Smooth muscle cell (in vitro differentiated cells): ENCODE measurements around the gene TIMP2. TPM values are rescaled to one million over a fixed set of nuclear protein-coding genes. Genes with fewer than 3 reads are reported as not detected.

Source experiments
- DNase-seq: peaks from one replicate; lab custom pipeline; 2025; ENCODE audit not compliant: unreplicated experiment; lab: John Stamatoyannopoulos, UW
- H2AFZ ChIP-seq: fragments of 200-600 bp; sonication (generic); 2 replicates; pipeline ENCODE4 v1.6.0; 2016; ENCODE audit warnings: antibody characterized with exemption, low read depth, mild to moderate bottlenecking
- H3F3A ChIP-seq: fragments of 200-600 bp; sonication (generic); 2 replicates; pipeline ENCODE4 v1.6.0; 2017; ENCODE audit warnings: antibody characterized with exemption, low read depth
- H3K27ac ChIP-seq: fragments of 200-600 bp; sonication (generic); 2 replicates; pipeline ENCODE4 v1.5.1; 2016; ENCODE audit warnings: low read depth, mild to moderate bottlenecking
- H3K27me3 ChIP-seq: fragments of 200-600 bp; sonication (generic); 2 replicates; pipeline ENCODE4 v1.6.1; 2016; ENCODE audit warnings: low read depth, mild to moderate bottlenecking
- H3K36me3 ChIP-seq: fragments of 200-600 bp; sonication (generic); 2 replicates; pipeline ENCODE4 v1.5.1; 2016; ENCODE audit warnings: low read depth
- H3K4me1 ChIP-seq: fragments of 200-600 bp; sonication (generic); 2 replicates; pipeline ENCODE4 v1.5.1; 2016; ENCODE audit warnings: low read depth
- H3K4me2 ChIP-seq: fragments of 200-600 bp; sonication (generic); 2 replicates; pipeline ENCODE4 v1.6.0; 2016; ENCODE audit warnings: mild to moderate bottlenecking
- H3K4me3 ChIP-seq: fragments of 200-600 bp; sonication (generic); 2 replicates; pipeline ENCODE4 v1.5.1; 2016; ENCODE audit warnings: mild to moderate bottlenecking
- H3K79me2 ChIP-seq: fragments of 200-600 bp; sonication (generic); 2 replicates; pipeline ENCODE4 v1.6.0; 2016; ENCODE audit warnings: low read depth, mild to moderate bottlenecking
- H3K9ac ChIP-seq: fragments of 200-600 bp; sonication (generic); 2 replicates; pipeline ENCODE4 v1.6.0; 2016; ENCODE audit warnings: low read depth
- H3K9me3 ChIP-seq: fragments of 200-600 bp; sonication (generic); replicated peaks from 2 replicates; pipeline ENCODE4 v1.5.1; 2016; ENCODE audit warnings: low read depth
- H4K20me1 ChIP-seq: fragments of 200-600 bp; sonication (generic); 2 replicates; pipeline ENCODE4 v1.6.0; 2016; ENCODE audit warnings: low read depth
- CTCF ChIP-seq: fragments of 200-600 bp; sonication (generic); IDR thresholded peaks from 2 replicates; pipeline ENCODE4 v1.5.1; 2017; ENCODE audit warnings: borderline replicate concordance, mild to moderate bottlenecking, antibody characterized with exemption; ENCODE audit not compliant: insufficient read depth, poor library complexity, severe bottlenecking
- WGBS: methylation state at CpG from one replicate; pipeline ENCODE4 v1.1.7; 2016; ENCODE audit warnings: low lambda C conversion rate; 5-methylcytosine and 5-hydroxymethylcytosine counted together
- polyA plus RNA-seq: library from polyadenylated mRNA; unstranded; fragments of >200 nt; fragmentation: Nextera tagmentation; extraction: Ambion mirVana; gene quantifications from 2 replicates; pipeline ENCODE4 v1.2.1, GENCODE V29; 2016
- total RNA-seq: library from RNA; depleted of rRNA; stranded (reverse); fragments of >200 nt; gene quantifications from 2 replicates; pipeline ENCODE4 v1.2.3, GENCODE V29; 2014

Gene TIMP2
- total and polyA plus RNA-seq, 2 experiments from 2014 or later: 37.8 to 111 TPM

- no peaks in the 10 kb centered on the region for H3K4me1 ChIP-seq
- peak; percentile 22 for TF ChIP-seq CTCF
- 88% methylated on average over 14 of the region's 14 CpGs for WGBS
- peak overlapping the region; percentile 87 for H3K27ac ChIP-seq
- peak overlapping the region; percentile 62 for H3K4me2 ChIP-seq
- peaks cover 11% of the 10 kb centered on the region for H3K36me3 ChIP-seq
- peaks cover 14% of the 10 kb centered on the region for H3F3A ChIP-seq
- no peaks in the 10 kb centered on the region for H3K27me3 ChIP-seq
- H3K4me3 ChIP-seq: no peak overlapping the region
- H3K9me3 ChIP-seq: no peaks in the 10 kb centered on the region
- H2AFZ ChIP-seq: no peak overlapping the region
- peaks cover 18% of the 10 kb centered on the region for H4K20me1 ChIP-seq
- no peak overlapping the region for H3K9ac ChIP-seq
- no peak for DNase-seq
- no peaks in the 10 kb centered on the region for H3K79me2 ChIP-seq
Measured at GRCh38 chr17:78823282-78824046, 101.7 kb downstream of the TIMP2 start.

GRCh38 chr17:78822552-78822951, 102.6 kb downstream of the TIMP2 start:
- no peak overlapping the region for H2AFZ ChIP-seq
- no peaks in the 10 kb centered on the region for H3K9me3 ChIP-seq
- no peak overlapping the region for H3K4me3 ChIP-seq
- 35% methylated on average over 14 of the region's 14 CpGs for WGBS
- TF ChIP-seq CTCF: no peak
- no peaks in the 10 kb centered on the region for H3K4me1 ChIP-seq
- H3K79me2 ChIP-seq: no peaks in the 10 kb centered on the region
- H3K27me3 ChIP-seq: no peaks in the 10 kb centered on the region
- DNase-seq: peak; percentile 7
- H3K9ac ChIP-seq: peak overlapping the region; percentile 46
- peaks cover 11% of the 10 kb centered on the region for H3K36me3 ChIP-seq
- peak overlapping the region; percentile 87 for H3K27ac ChIP-seq
- peaks cover 12% of the 10 kb centered on the region for H4K20me1 ChIP-seq
- H3F3A ChIP-seq: peaks cover 14% of the 10 kb centered on the region
- peak overlapping the region; percentile 62 for H3K4me2 ChIP-seq

GRCh38 chr17:78821961-78822360, 103.2 kb downstream of the TIMP2 start:
- no peaks in the 10 kb centered on the region for H3K79me2 ChIP-seq
- peak overlapping the region; percentile 87 for H3K27ac ChIP-seq
- peaks cover 12% of the 10 kb centered on the region for H4K20me1 ChIP-seq
- no peak for TF ChIP-seq CTCF
- no peaks in the 10 kb centered on the region for H3K4me1 ChIP-seq
- H3K9me3 ChIP-seq: no peaks in the 10 kb centered on the region
- peaks cover 14% of the 10 kb centered on the region for H3F3A ChIP-seq
- peak overlapping the region; percentile 62 for H3K4me2 ChIP-seq
- DNase-seq: no peak
- no peak overlapping the region for H2AFZ ChIP-seq
- H3K4me3 ChIP-seq: no peak overlapping the region
- no peaks in the 10 kb centered on the region for H3K27me3 ChIP-seq
- peaks cover 11% of the 10 kb centered on the region for H3K36me3 ChIP-seq
- 81% methylated on average over 8 of the region's 8 CpGs for WGBS
- H3K9ac ChIP-seq: peak overlapping the region; percentile 46

- no peaks in the 10 kb centered on the region for H3K9me3 ChIP-seq
- no peak overlapping the region for H2AFZ ChIP-seq
- H4K20me1 ChIP-seq: peaks cover 17% of the 10 kb centered on the region
- H3K36me3 ChIP-seq: peaks cover 8% of the 10 kb centered on the region
- peaks cover 14% of the 10 kb centered on the region for H3F3A ChIP-seq
- TF ChIP-seq CTCF: no peak
- 95% methylated on average over 13 of the region's 13 CpGs for WGBS
- H3K79me2 ChIP-seq: no peaks in the 10 kb centered on the region
- no peak overlapping the region for H3K4me2 ChIP-seq
- no peak overlapping the region for H3K9ac ChIP-seq
- no peak overlapping the region for H3K27ac ChIP-seq
- H3K4me1 ChIP-seq: no peaks in the 10 kb centered on the region
- H3K4me3 ChIP-seq: no peak overlapping the region
- no peak for DNase-seq
- no peaks in the 10 kb centered on the region for H3K27me3 ChIP-seq
Measured at GRCh38 chr17:78820841-78821240, 104.3 kb downstream of the TIMP2 start.
